Measurements from ENCODE around the gene TPCN2. TPM values are rescaled to one million over a fixed set of nuclear protein-coding genes. Genes with fewer than 3 reads are reported as not detected.

The TPCN2 gene
- total RNA-seq, 1 donor from 2014 or later, result 9.5 TPM

DNA sequence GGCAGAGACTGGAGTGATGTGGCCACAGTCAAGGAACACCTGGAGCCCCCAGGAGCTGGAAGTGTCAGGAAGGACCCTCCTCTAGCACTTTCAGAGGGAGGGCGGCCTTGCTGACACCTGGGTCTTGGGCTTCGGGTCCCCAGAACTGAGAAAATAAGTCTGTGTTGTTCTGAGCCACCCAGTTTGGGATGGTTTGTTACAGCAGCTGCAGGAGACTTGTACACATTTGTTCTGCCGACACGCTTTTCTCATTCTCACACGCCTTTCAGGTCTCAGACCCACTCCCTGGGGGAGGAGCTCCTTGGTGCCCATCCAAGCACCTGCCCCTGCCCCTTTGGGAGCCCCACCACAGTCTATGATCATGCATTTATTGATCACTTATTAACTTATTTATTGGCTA, 59.8 kb downstream of the TPCN2 start:
- peaks cover 13% of the 10 kb centered on the region for H3K9me3 Mint-ChIP-seq (ENCODE audit: unreplicated experiment)
- no peaks in the 10 kb centered on the region for H4K20me1 ChIP-seq (ENCODE audit: insufficient read depth, low read length)
- H3K4me1 ChIP-seq (ENCODE audit: insufficient read depth, low read length), result no peaks in the 10 kb centered on the region
- TF ChIP-seq, protein P1, sequence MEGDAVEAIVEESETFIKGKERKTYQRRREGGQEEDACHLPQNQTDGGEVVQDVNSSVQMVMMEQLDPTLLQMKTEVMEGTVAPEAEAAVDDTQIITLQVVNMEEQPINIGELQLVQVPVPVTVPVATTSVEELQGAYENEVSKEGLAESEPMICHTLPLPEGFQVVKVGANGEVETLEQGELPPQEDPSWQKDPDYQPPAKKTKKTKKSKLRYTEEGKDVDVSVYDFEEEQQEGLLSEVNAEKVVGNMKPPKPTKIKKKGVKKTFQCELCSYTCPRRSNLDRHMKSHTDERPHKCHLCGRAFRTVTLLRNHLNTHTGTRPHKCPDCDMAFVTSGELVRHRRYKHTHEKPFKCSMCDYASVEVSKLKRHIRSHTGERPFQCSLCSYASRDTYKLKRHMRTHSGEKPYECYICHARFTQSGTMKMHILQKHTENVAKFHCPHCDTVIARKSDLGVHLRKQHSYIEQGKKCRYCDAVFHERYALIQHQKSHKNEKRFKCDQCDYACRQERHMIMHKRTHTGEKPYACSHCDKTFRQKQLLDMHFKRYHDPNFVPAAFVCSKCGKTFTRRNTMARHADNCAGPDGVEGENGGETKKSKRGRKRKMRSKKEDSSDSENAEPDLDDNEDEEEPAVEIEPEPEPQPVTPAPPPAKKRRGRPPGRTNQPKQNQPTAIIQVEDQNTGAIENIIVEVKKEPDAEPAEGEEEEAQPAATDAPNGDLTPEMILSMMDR (IDR thresholded peaks at IDR 0.05; ENCODE audit: insufficient read depth, low read depth, low read length), result no peak
- no peak for TF ChIP-seq EZH2 (IDR thresholded peaks at IDR 0.05; ENCODE audit: insufficient read depth, low read length)
- H3K36me3 ChIP-seq (ENCODE audit: insufficient read depth, low read length), result no peaks in the 10 kb centered on the region
- H3K79me2 ChIP-seq (ENCODE audit: insufficient read depth, low read length), result no peaks in the 10 kb centered on the region
- H3K4me2 ChIP-seq (ENCODE audit: low read length), result no peak overlapping the region
- no peaks in the 10 kb centered on the region for H3K27me3 ChIP-seq (ENCODE audit: insufficient read depth, low read length)
- H3K4me3 ChIP-seq (ENCODE audit: insufficient read depth, low read depth, low read length), result no peak overlapping the region
- H3K4me1 Mint-ChIP-seq (ENCODE audit: low read depth, unreplicated experiment), result no peaks in the 10 kb centered on the region
- FAIRE-seq (no peak), DNase-seq (ENCODE audit: low read depth) (no peak)
- no peak overlapping the region for H3K27ac ChIP-seq (ENCODE audit: low read depth, low read length)
- peaks cover 4% of the 10 kb centered on the region for H3K36me3 Mint-ChIP-seq (ENCODE audit: low read depth, unreplicated experiment)
- peaks cover 8% of the 10 kb centered on the region for H3K9me3 ChIP-seq (ENCODE audit: insufficient read depth, low read depth, low read length)
- no peak overlapping the region for H2AFZ ChIP-seq (ENCODE audit: low read depth, low read length)
- H3K27me3 Mint-ChIP-seq (ENCODE audit: low read depth, unreplicated experiment), result peaks cover 69% of the 10 kb centered on the region
- no peak overlapping the region for H3K4me3 Mint-ChIP-seq (ENCODE audit: unreplicated experiment)
- no peak overlapping the region for H3K9ac ChIP-seq (ENCODE audit: low read length)
- no peak overlapping the region for H3K27ac Mint-ChIP-seq (ENCODE audit: unreplicated experiment)

DNA sequence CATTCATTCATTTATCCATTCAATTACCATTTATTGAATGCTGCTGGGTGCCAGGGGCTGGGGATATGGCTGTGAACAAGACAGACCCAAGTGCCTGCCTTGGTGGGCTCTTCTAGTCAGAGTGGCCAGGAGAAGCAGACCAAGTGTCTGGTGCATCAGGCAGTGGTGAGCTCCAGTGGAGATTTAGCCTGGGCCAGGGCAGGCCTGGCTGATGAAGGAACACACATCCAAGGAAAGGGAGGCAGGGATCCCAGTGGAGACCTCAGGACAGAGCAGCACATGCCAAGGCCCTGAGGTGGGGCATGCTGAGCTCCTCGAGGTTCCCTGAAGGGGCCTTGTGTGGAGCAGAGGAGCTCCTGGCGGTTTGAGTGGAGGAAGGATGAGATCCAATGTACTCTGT, 60.4 kb downstream of the TPCN2 start:
- H3K4me1 Mint-ChIP-seq (ENCODE audit: low read depth, unreplicated experiment), result no peaks in the 10 kb centered on the region
- peaks cover 69% of the 10 kb centered on the region for H3K27me3 Mint-ChIP-seq (ENCODE audit: low read depth, unreplicated experiment)

DNA sequence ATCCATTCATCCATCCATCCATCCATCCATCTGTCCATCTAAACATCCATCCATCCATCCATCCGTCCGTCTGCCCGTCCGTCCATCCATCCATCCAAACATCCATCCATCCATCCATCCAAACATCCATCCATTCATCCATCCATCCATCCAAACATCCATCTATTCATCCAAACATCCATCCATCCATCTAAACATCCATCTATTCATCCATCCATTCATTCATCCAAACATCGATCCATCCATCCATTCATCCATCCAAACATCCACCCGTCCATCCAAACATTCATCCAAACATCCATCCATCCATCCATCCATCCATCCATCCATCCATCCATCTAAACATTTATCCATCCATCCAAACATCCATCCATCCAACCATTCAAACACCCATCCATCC, 61.7 kb downstream of the TPCN2 start:
- Mint-ChIP-seq H3K4me1 (ENCODE audit: low read depth, unreplicated experiment) (no peaks in the 10 kb centered on the region), H3K9me3 (ENCODE audit: unreplicated experiment) (peaks cover 13% of the 10 kb centered on the region), H3K27me3 (ENCODE audit: low read depth, unreplicated experiment) (peaks cover 70% of the 10 kb centered on the region), H3K27ac (ENCODE audit: unreplicated experiment) (no peak overlapping the region), H3K36me3 (ENCODE audit: low read depth, unreplicated experiment) (peaks cover 2% of the 10 kb centered on the region), H3K4me3 (ENCODE audit: unreplicated experiment) (no peak overlapping the region)
- Histone ChIP-seq H4K20me1 (ENCODE audit: insufficient read depth, low read length) (no peaks in the 10 kb centered on the region), H3K4me3 (ENCODE audit: insufficient read depth, low read depth, low read length) (no peak overlapping the region), H3K79me2 (ENCODE audit: insufficient read depth, low read length) (no peaks in the 10 kb centered on the region), H2AFZ (ENCODE audit: low read depth, low read length) (no peak overlapping the region), H3K4me2 (ENCODE audit: low read length) (no peak overlapping the region), H3K4me1 (ENCODE audit: insufficient read depth, low read length) (no peaks in the 10 kb centered on the region), H3K9ac (ENCODE audit: low read length) (no peak overlapping the region), H3K27me3 (ENCODE audit: insufficient read depth, low read length) (no peaks in the 10 kb centered on the region), H3K9me3 (ENCODE audit: insufficient read depth, low read depth, low read length) (peaks cover 8% of the 10 kb centered on the region), H3K27ac (ENCODE audit: low read depth, low read length) (no peak overlapping the region), H3K36me3 (ENCODE audit: insufficient read depth, low read length) (no peaks in the 10 kb centered on the region)
- no peak for TF ChIP-seq EZH2 (IDR thresholded peaks at IDR 0.05; ENCODE audit: insufficient read depth, low read length)
- TF ChIP-seq, protein P1 (IDR thresholded peaks at IDR 0.05; ENCODE audit: insufficient read depth, low read depth, low read length), result no peak
- DNase-seq (ENCODE audit: low read depth), result no peak
- FAIRE-seq, result no peak

More for the DNA sequence above, 60.4 kb downstream of the TPCN2 start:
- no peaks in the 10 kb centered on the region for H3K36me3 ChIP-seq (ENCODE audit: insufficient read depth, low read length)
- TF ChIP-seq EZH2 (IDR thresholded peaks at IDR 0.05; ENCODE audit: insufficient read depth, low read length), result no peak
- TF ChIP-seq, protein P1 (IDR thresholded peaks at IDR 0.05; ENCODE audit: insufficient read depth, low read depth, low read length), result no peak
- H3K4me3 ChIP-seq (ENCODE audit: insufficient read depth, low read depth, low read length), result no peak overlapping the region
- H3K27ac Mint-ChIP-seq (ENCODE audit: unreplicated experiment), result no peak overlapping the region
- H3K4me1 ChIP-seq (ENCODE audit: insufficient read depth, low read length), result no peaks in the 10 kb centered on the region
- H3K79me2 ChIP-seq (ENCODE audit: insufficient read depth, low read length), result no peaks in the 10 kb centered on the region
- H3K27me3 ChIP-seq (ENCODE audit: insufficient read depth, low read length), result no peaks in the 10 kb centered on the region
- no peak overlapping the region for H3K4me3 Mint-ChIP-seq (ENCODE audit: unreplicated experiment)
- no peak overlapping the region for H2AFZ ChIP-seq (ENCODE audit: low read depth, low read length)
- peaks cover 13% of the 10 kb centered on the region for H3K9me3 Mint-ChIP-seq (ENCODE audit: unreplicated experiment)
- H3K4me2 ChIP-seq (ENCODE audit: low read length), result no peak overlapping the region
- peaks cover 8% of the 10 kb centered on the region for H3K9me3 ChIP-seq (ENCODE audit: insufficient read depth, low read depth, low read length)
- H3K27ac ChIP-seq (ENCODE audit: low read depth, low read length), result no peak overlapping the region
- H3K36me3 Mint-ChIP-seq (ENCODE audit: low read depth, unreplicated experiment), result peaks cover 2% of the 10 kb centered on the region
- DNase-seq (ENCODE audit: low read depth) (no peak), FAIRE-seq (no peak)
- no peak overlapping the region for H3K9ac ChIP-seq (ENCODE audit: low read length)
- no peaks in the 10 kb centered on the region for H4K20me1 ChIP-seq (ENCODE audit: insufficient read depth, low read length)
